Psoas muscle (tissue), 8 donors: Measurements from ENCODE around the gene IL1R1. TPM values are rescaled to one million over a fixed set of nuclear protein-coding genes. Genes with fewer than 3 reads are reported as not detected.

ENCODE experiments used
- ATAC-seq, 4 donors: fragments of 200-7000 bp; cut with Tn5 transposase; one replicate each; pipeline ENCODE4 v1.9.1; 2020; ENCODE audit warnings: moderate library complexity in 3 of 4, mild to moderate bottlenecking in 2 of 4
- DNase-seq, 2 donors: peaks; one replicate each; pipeline ENCODE4 v3.0.0-alpha.2; 2020
- H3K27ac ChIP-seq: fragments of 200-600 bp; one replicate; pipeline ENCODE4 v1.8.0; 2022
- H3K27me3 ChIP-seq, 3 donors: fragments of 200-600 bp in 1 of 3; one replicate each; pipeline versions ENCODE4 v1.6.1 to v1.8.0; 2013 to 2022; ENCODE audit warnings: low read length in 2 of 3, mild to moderate bottlenecking in 2 of 3, moderate library complexity in 1 of 3; ENCODE audit not compliant: insufficient read depth in 3 of 3
- H3K36me3 ChIP-seq, 2 donors: fragments of 200-600 bp in 1 of 2; one replicate each; pipeline versions ENCODE4 v1.6.1 to v1.8.0; 2013 to 2022; ENCODE audit warnings: low read depth in 1 of 2, mild to moderate bottlenecking in 1 of 2, moderate library complexity in 1 of 2; ENCODE audit not compliant: insufficient read depth in 1 of 2
- H3K4me1 ChIP-seq: fragments of 200-600 bp; one replicate; pipeline ENCODE4 v1.8.0; 2022
- H3K4me3 ChIP-seq: fragments of 200-600 bp; one replicate; pipeline ENCODE4 v1.8.0; 2022; ENCODE audit warnings: mild to moderate bottlenecking
- H3K9me3 ChIP-seq: fragments of 200-600 bp; one replicate; pipeline ENCODE4 v1.8.0; 2022
- CTCF ChIP-seq: fragments of 200-600 bp; IDR thresholded peaks from one replicate; pipeline ENCODE4 v1.8.0; 2022; ENCODE audit warnings: antibody characterized with exemption
- WGBS, 3 donors: extraction: QIAGEN DNeasy Blood & Tissue Kit; methylation state at CpG; one replicate each; pipeline versions ENCODE4 v1.1.6 to v1.1.7; 2013; 5-methylcytosine and 5-hydroxymethylcytosine counted together
- intact Hi-C, 2 donors: fragments of 100-400 bp; cut with DNase I; formaldehyde crosslinking; loops; one replicate each; pipeline versions ENCODE4 v1.11.0 to v1.14.2; 2022
- polyA plus RNA-seq, 3 donors: library from polyadenylated mRNA; stranded (reverse); fragments of 200-250 nt; gene quantifications; one replicate each; pipeline ENCODE4 v1.2.3, GENCODE V29; 2013
- total RNA-seq, 4 donors: library from RNA; stranded (reverse); fragmentation: NEBNext Ultra II Directional in 2 of 4; extraction: Animal tissue kit (Norgen Biotek cat#: 25700) in 2 of 4; gene quantifications; one replicate each; pipeline versions ENCODE4 v1.2.1 to v1.2.4, GENCODE V29; 2021 to 2023
- donor health status: healthy with polysubstance abuse.
- donor health status: DM: no; HTN: no; CAD: no; lungs with moderate emphysema.
- donor health status: Bipolar disorder and iron deficiency.
- donor health status: healthy.
- donor health status: DM: yes; HTN: yes; CAD: no.
- donor health status: DM: no; HTN: no; CAD: no.
- donor health status: DM: no; HTN: no; CAD: no.
- donor health status: DM: yes; HTN: yes; CAD: no.

The IL1R1 gene
- total and polyA plus RNA-seq, 7 donors: 10.4 to 39.8 (median 15.9) TPM

- intact Hi-C loops: no loop called here
- TF ChIP-seq CTCF: no peak
- WGBS, 3 donors: 70 to 86% (median 78%) methylated on average over 7 of the region's 7 CpGs
- ATAC-seq (peak in 1 of 4 donors; percentile 13), DNase-seq (peak in 1 of 2 donors; percentile 49)
- no peak overlapping the region for H3K4me3 ChIP-seq
- H3K27ac ChIP-seq: peak overlapping the region; percentile 73
- H3K4me1 ChIP-seq: peaks cover 12% of the 10 kb centered on the region
- H3K36me3 ChIP-seq: peaks cover 2 to 45% of the 10 kb centered on the region in 2 donors
- H3K9me3 ChIP-seq: no peaks in the 10 kb centered on the region
- H3K27me3 ChIP-seq: no peaks in the 10 kb centered on the region
These were observed 12.6 kb downstream of the IL1R1 start for GRCh38 chr2:102154946-102155702.

GRCh38 chr2:102155703-102156515 lies 13.4 kb downstream of the IL1R1 start:
- WGBS, 3 donors: 63 to 73% (median 65%) methylated on average over 6 of the region's 6 CpGs
- DNase-seq (no peak), ATAC-seq (peak; percentile 22 to 71 (median 39))
- intact Hi-C loops: no loop called here
- H3K36me3 ChIP-seq: peaks cover 2 to 45% of the 10 kb centered on the region in 2 donors
- H3K4me3 ChIP-seq: no peak overlapping the region
- no peaks in the 10 kb centered on the region for H3K27me3 ChIP-seq
- peak overlapping the region; percentile 73 for H3K27ac ChIP-seq
- no peak for TF ChIP-seq CTCF
- no peaks in the 10 kb centered on the region for H3K9me3 ChIP-seq
- peaks cover 12% of the 10 kb centered on the region for H3K4me1 ChIP-seq

- Histone ChIP-seq H3K4me3 (no peak overlapping the region), H3K27ac (no peak overlapping the region), H3K4me1 (peaks cover 12% of the 10 kb centered on the region), H3K27me3 (no peaks in the 10 kb centered on the region), H3K36me3 (peaks cover 2 to 42% of the 10 kb centered on the region in 2 donors), H3K9me3 (no peaks in the 10 kb centered on the region)
- DNase-seq: no peak
- intact Hi-C loops: no loop called here
- peak in 1 of 4 donors; percentile 18 for ATAC-seq
- no peak for TF ChIP-seq CTCF
These were observed 15.6 kb downstream of the IL1R1 start for GRCh38 chr2:102158011-102158755.

GRCh38 chr2:102159295-102159694 lies 16.7 kb downstream of the IL1R1 start:
- Histone ChIP-seq H3K27me3 (no peaks in the 10 kb centered on the region), H3K36me3 (peaks cover 2 to 34% of the 10 kb centered on the region in 2 donors), H3K9me3 (no peaks in the 10 kb centered on the region), H3K4me3 (no peak overlapping the region), H3K4me1 (peaks cover 12% of the 10 kb centered on the region), H3K27ac (no peak overlapping the region)
- 36 to 52% (median 45%) methylated on average over 1 of the region's 1 CpG for WGBS, 3 donors
- no peak for TF ChIP-seq CTCF
- intact Hi-C loops: no loop called here
- DNase-seq (no peak), ATAC-seq (peak in 2 of 4 donors; percentile 19 to 52)
